NOMO-1 treated with dmso at 0.1 percent for 144 hours (cell line): Measurements from ENCODE around the gene SF3B1.
"Not testable (repeated sequence)": the region's sequence is repeated elsewhere in the genome, so short reads cannot be mapped to it uniquely, and the experiment has no call there.

ENCODE experiments used
- DNase-seq: peaks from one replicate; lab custom pipeline; 2025; ENCODE audit not compliant: unreplicated experiment; lab: John Stamatoyannopoulos, UW

SF3B1 gene

GRCh38 chr2:197348721-197349360, 86.0 kb downstream of the SF3B1 start:
- DNase-seq, result no peak

GRCh38 chr2:197345846-197346370, 88.9 kb downstream of the SF3B1 start:
- DNase-seq, result no peak

GRCh38 chr2:197343968-197344367, 90.9 kb downstream of the SF3B1 start:
- not testable (repeated sequence) for DNase-seq

GRCh38 chr2:197340591-197340990, 94.2 kb downstream of the SF3B1 start:
- DNase-seq, result no peak
